Measurements from ENCODE around the gene ASPM. TPM values are rescaled to one million over a fixed set of nuclear protein-coding genes. Genes with fewer than 3 reads are reported as not detected.
"Not testable (repeated sequence)": the region's sequence is repeated elsewhere in the genome, so short reads cannot be mapped to it uniquely, and the experiment has no call there.

ASPM gene
- total RNA-seq, 2 donors from 2014 or later = 0.62 to 0.91 TPM

DNA sequence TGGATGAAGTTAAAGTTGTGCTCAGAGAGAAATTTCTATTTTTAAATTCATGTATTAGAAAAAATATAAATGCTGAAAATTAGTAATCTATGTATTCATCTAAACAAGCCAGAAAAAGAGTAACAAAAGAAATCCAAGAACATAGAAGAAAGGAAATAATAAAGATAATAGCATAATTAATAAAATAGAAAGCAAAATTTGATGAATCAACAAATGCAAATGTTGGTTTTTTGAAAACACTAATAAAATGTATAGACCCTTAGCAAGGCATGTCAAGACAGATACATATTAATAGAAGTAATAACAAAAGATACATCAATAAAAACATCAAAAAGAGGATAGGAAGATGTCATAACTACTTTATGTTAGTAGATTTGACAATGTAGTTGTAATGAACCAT is 97.4 kb downstream of the ASPM start:
- DNase-seq (no peak), ATAC-seq (no peak)
- H3K4me1 Mint-ChIP-seq = no peaks in the 10 kb centered on the region
- no peak overlapping the region for H3K27ac Mint-ChIP-seq
- no peaks in the 10 kb centered on the region for H3K36me3 Mint-ChIP-seq (ENCODE audit: low read depth)
- peaks cover 17% of the 10 kb centered on the region for H3K27me3 Mint-ChIP-seq
- H3K4me3 Mint-ChIP-seq = no peak overlapping the region
- no peaks in the 10 kb centered on the region for H3K9me3 ChIP-seq (ENCODE audit: control insufficient read depth, low read length, poor library complexity, severe bottlenecking)

DNA sequence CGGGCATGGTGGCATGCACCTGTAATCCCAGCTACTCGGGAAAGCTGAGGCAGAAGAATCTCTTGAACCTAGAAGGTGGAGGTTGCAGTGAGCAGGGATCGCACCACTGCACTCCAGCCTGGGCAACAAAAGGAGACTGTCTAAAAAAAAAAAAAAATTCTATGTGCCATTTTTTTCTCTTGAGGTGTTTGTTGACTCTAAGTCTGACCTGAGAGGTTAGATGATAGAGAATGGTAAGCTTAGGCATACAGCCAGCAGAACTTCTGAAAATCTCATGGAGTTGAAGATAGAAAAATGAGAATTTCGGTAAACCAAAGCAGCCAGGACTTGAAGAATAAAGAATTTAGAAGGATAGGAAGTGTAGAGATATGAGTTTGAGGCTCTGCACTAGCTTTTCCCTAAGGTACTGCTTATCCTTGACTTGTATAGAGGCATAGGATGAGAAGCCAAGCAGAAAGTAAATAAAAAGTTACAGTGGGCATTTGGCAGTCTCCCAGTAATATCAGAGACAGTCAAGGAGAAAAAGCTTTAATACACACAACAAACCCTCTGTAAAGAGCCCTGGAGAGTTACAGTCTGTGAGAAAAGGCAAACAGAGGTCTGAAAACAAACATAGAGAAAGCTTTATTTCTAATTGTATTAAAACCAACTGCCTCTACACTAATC is 103.7 kb downstream of the ASPM start:
- H3K9me3 ChIP-seq (ENCODE audit: control insufficient read depth, low read length, poor library complexity, severe bottlenecking) = no peaks in the 10 kb centered on the region
- no peak overlapping the region for H3K4me3 Mint-ChIP-seq
- H3K27ac Mint-ChIP-seq = no peak overlapping the region
- DNase-seq = no peak
- peaks cover 26% of the 10 kb centered on the region for H3K27me3 Mint-ChIP-seq
- H3K36me3 Mint-ChIP-seq (ENCODE audit: low read depth) = no peaks in the 10 kb centered on the region
- peaks cover 2% of the 10 kb centered on the region for H3K4me1 Mint-ChIP-seq
- no peak for ATAC-seq

DNA sequence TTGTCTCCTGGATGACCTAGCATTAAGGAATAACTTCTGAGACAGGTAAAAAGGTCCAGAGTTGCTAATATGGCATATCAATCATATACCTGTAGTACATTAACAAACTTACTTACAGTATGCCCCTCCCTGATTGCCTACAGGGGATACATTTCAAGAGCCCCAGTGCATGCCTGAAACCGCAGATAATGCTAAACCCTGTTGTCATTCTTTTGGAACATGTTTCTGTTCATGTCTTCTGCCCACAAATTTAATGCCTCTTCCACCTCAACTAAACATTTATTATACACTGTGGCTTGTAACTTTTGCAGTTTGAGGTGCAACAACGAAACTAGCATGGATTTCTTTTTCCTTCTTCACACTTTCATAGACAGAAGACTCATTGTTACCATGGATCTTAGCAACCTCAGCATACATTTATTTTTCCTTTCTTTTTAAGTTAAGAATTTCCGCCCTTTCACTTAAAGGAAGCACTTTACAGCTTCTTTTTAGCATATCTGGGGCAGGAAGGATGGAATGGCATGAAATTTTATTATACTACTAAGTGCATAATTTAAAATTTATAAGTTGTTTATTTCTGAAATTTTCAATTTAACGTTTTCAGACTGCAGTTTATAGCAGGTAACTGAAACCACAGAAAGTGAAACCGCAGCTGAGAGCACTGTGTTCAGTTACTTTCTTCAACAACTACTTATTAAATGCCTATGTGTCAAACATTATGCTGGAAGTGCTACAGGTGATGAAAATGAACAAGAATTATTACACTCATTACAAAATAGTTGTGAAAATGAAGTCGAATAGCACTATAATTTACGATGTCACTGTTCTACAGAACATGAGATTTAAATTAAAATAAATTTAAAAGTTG is 104.7 kb downstream of the ASPM start:
- H3K4me3 Mint-ChIP-seq = no peak overlapping the region
- peaks cover 26% of the 10 kb centered on the region for H3K27me3 Mint-ChIP-seq
- no peak overlapping the region for H3K27ac Mint-ChIP-seq
- DNase-seq (no peak), ATAC-seq (no peak)
- no peaks in the 10 kb centered on the region for H3K9me3 ChIP-seq (ENCODE audit: control insufficient read depth, low read length, poor library complexity, severe bottlenecking)
- H3K36me3 Mint-ChIP-seq (ENCODE audit: low read depth) = no peaks in the 10 kb centered on the region
- H3K4me1 Mint-ChIP-seq = peaks cover 2% of the 10 kb centered on the region

DNA sequence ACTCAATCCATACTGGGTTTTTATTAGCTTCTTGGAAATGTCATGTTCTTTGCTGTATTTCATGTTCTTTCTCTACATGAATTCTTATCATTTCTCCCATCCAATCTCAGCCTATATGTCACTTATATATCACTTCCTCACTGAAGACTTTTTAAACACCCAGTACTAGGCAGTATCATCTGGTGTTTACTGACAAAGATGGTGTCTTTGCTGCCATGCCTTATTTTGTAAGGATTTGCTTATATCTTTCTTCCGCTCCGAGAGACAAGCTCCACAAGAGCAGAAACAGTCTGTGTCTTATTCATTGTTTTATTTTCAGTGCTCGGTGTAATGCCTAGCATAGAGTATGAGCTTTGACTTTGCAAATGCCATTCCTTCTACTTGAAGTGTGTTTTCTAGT is 109.6 kb downstream of the ASPM start:
- DNase-seq = no peak

DNA sequence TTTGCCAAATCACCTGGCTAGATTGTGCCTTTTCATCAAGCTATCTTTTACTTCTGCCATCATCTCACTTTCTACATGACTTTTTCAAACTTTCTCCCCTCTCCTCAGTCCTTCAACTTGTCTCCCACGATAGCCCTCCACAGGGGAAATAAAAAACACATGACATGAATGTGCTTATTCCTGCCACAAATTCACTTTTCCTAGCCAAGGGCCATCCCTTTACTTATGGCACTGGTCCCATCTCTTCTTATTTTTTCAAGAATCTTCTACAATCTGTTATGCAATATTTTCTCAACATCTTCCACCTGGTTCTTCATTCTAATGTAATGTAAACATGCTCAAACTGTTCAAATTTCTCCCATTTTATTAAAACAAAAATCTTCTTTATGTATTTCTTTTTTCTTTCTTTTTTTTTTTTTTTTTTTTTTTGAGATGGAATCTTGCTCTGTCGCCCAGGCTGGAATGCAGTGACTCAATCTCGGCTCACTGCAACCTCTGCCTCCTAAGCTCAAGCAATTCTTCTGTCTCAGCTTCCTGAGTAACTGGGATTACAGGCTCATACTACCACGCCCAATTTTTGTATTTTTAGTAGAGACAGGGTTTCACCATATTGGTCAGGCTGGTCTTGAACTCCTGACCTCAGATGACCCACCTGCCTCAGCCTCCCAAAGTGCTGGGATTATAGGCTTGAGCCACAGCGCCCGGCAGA is 111.7 kb downstream of the ASPM start:
- not testable (repeated sequence) for H3K9me3 ChIP-seq (ENCODE audit: control insufficient read depth, low read length, poor library complexity, severe bottlenecking); H3K27me3 Mint-ChIP-seq; DNase-seq; H3K27ac Mint-ChIP-seq; H3K36me3 Mint-ChIP-seq (ENCODE audit: low read depth); H3K4me3 Mint-ChIP-seq; H3K4me1 Mint-ChIP-seq; ATAC-seq

More for the DNA sequence above, 109.6 kb downstream of the ASPM start:
- H3K9me3 ChIP-seq (ENCODE audit: control insufficient read depth, low read length, poor library complexity, severe bottlenecking) = no peaks in the 10 kb centered on the region
- H3K4me3 Mint-ChIP-seq = no peak overlapping the region
- H3K36me3 Mint-ChIP-seq (ENCODE audit: low read depth) = peaks cover 2% of the 10 kb centered on the region
- no peak for ATAC-seq
- no peak overlapping the region for H3K27ac Mint-ChIP-seq
- H3K27me3 Mint-ChIP-seq = peaks cover 5% of the 10 kb centered on the region
- H3K4me1 Mint-ChIP-seq = peaks cover 2% of the 10 kb centered on the region

Other genes starting within 250 kb of the ASPM start
- not detected for gene CFHR2, start 202.9 kb downstream of the ASPM start, total RNA-seq
- gene CFHR5, start 169.1 kb downstream of the ASPM start, total RNA-seq = not detected
- not detected for gene F13B, start 79.4 kb downstream of the ASPM start, total RNA-seq
- gene ZBTB41, start 54.6 kb upstream of the ASPM start, total RNA-seq = 1 to 10 TPM; 6.8 to 7.3 TPM
- under 1 TPM in 1 of 2 donors, not detected in 1; 0.55 TPM for gene CRB1, start 121.6 kb upstream of the ASPM start, total RNA-seq